ENCODE results near the gene EXOC5.
"Not testable (repeated sequence)": the region's sequence is repeated elsewhere in the genome, so short reads cannot be mapped to it uniquely, and the experiment has no call there.

Gene EXOC5

DNA sequence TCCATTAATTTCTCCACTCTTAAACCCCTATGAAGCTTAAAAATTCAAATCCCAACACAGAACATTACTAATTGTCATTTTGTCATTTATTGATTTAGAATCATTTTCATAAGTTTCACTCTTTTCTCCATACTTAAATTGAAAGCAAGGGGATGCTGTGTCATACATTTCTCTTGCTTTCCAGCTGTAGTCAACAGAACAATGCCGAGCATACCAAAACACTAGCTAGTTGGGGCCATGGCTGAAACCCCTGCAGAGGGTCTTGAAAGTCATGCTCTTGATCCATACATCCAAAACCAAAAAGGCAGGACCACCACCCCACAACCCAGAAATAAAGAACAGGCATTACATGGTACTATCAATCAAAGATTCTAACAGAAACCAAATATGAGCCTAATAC is 9.0 kb downstream of the EXOC5 start:
- no peak for DNase-seq (ENCODE audit: low read depth in 2 of 2)

DNA sequence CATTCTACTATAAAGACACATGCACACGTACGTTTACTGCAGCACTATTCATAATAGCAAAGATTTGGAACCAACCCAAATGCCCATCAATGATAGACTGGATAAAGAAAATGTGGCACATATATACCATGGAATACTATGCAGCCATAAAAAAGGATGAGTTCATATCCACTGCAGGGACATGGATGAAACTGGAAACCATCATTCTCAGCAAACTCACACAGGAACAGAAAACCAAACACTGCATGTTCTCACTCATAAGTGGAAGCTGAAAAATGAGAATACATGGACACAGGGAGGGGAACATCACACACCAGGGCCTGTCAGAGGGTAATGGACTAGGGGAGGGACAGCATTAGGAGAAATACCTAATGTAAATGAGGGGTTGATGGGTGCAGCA is 10.5 kb downstream of the EXOC5 start:
- not testable (repeated sequence) for DNase-seq (ENCODE audit: low read depth in 2 of 2)

GRCh38 chr14:57254884-57255283 is 13.8 kb downstream of the EXOC5 start:
- DNase-seq (ENCODE audit: low read depth in 2 of 2), result no peak

DNA sequence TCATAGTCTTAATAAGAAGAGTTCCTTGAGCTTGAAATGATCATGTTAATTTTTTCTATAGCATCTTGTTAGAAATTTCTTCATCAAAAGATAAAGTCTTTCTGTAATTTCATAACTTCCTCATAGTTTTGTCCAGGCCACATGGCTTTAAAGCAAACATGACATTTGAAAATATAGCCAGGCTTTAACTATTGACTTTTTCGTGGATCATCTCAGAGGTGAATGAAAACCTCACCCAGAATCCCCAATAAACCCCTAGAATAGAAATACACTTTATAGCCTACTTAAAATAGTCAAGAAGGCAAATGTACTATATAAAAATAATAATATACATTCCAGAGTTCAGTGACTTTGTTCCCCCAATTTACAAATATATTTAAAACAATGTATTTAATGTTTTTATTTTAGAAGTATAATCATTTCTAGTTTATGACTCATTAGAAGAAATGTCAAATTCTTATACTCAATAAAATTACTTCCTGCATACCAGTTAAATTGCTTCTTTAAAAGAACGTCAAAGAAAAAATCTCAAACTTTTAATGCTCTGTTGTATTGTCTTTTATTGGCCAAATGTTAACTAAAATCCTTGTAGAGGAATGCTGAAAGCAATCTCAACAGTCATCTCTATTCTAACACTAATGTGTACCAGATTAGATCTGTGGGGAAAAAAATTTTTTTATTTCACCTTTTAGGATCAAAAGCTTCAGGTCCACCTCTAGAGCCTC is 21.6 kb downstream of the EXOC5 start:
- no peak for DNase-seq (ENCODE audit: low read depth in 2 of 2)

- DNase-seq (ENCODE audit: low read depth in 2 of 2), result no peak
Observed at GRCh38 chr14:57245941-57246340, 22.8 kb downstream of the EXOC5 start.

DNA sequence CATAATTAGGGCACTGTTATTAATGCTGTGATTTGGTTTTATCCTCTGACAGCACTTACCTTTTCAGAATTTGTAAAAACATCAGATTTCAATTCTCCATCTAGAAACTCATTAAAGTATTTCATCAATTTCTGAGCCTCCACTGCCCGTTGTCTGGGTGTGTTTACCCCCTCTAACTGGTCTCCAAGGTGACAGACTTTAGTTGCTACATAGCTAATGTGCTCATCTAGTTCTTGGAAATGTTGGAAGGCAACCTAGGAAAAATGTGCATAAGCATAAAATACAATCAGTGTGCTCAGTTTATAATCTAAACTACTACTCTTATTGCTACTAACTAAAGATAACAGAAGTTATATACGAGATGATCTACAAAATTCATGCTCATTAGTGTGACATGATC is 24.6 kb downstream of the EXOC5 start:
- no peak for DNase-seq (ENCODE audit: low read depth in 2 of 2)

GRCh38 chr14:57243320-57243719 is 25.4 kb downstream of the EXOC5 start:
- no peak for DNase-seq (ENCODE audit: low read depth in 2 of 2)

- DNase-seq (ENCODE audit: low read depth in 2 of 2), result not testable (repeated sequence)
Observed at GRCh38 chr14:57240115-57240514, 28.6 kb downstream of the EXOC5 start.

GRCh38 chr14:57232006-57232405 is 36.7 kb downstream of the EXOC5 start:
- no peak for DNase-seq (ENCODE audit: low read depth in 2 of 2)

- DNase-seq (ENCODE audit: low read depth in 2 of 2), result not testable (repeated sequence)
Observed at GRCh38 chr14:57228320-57228719, 40.4 kb downstream of the EXOC5 start.

GRCh38 chr14:57227083-57227482 is 41.6 kb downstream of the EXOC5 start:
- DNase-seq (ENCODE audit: low read depth in 2 of 2), result no peak

GRCh38 chr14:57221931-57222330 is 46.8 kb downstream of the EXOC5 start:
- DNase-seq (ENCODE audit: low read depth in 2 of 2), result no peak

- no peak for DNase-seq (ENCODE audit: low read depth in 2 of 2)
Observed at GRCh38 chr14:57212919-57213318, 55.8 kb downstream of the EXOC5 start.

DNA sequence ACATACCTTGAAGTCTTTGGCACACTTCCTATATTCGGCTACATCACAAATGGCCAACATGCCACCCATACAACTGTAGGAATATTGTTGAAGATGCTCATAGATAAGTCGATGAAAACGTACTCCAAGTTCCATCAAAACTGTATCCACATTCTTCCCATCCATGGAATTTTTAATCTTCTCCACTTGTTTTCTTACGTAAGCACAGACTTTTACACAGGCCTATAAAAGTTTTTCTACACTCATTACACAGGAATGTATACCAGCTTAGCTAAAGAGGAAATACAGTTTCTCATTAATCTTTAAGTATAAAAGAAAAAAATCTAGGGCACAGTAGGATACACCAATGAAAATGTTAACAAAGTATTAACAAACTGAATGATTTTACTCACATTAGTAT is 59.1 kb downstream of the EXOC5 start:
- DNase-seq (ENCODE audit: low read depth in 2 of 2), result no peak

DNA sequence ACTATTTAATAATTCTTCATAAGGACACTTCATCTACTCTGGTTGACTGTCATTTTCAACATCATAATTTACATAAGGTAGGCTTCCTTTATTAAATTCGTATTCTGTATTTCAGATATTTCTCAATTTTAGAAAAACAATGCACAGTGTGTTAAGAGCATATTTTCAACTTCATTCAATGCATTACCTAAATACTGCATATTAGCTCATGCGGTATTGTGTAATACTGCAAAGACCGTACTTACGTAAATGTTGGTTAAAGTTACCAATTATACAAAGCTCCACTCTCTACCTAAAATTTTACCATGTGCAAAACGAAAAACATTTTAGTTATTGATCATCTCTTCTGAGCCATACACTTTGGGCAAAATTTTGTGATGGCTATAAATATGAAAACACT is 62.8 kb downstream of the EXOC5 start:
- no peak for DNase-seq (ENCODE audit: low read depth in 2 of 2)

DNA sequence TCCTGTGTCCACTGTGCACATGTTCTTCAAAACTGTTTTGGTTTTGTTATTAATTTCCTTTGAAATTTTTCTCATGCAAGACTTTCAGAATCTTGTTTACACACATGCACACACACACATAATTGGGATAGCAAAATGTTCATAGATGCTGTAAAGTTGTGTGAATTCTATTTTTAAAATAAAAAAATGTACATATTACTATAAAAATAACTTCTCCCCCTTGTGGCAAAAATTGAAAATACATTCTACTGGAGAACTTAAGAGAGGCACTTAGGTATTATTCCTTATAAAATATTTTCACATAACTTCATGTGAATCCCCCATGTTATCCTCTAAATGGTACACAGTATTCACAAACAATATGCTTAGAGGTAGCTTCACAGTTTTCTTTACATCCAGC is 66.0 kb downstream of the EXOC5 start:
- not testable (repeated sequence) for DNase-seq (ENCODE audit: low read depth in 2 of 2)

GRCh38 chr14:57199921-57200320 is 68.8 kb downstream of the EXOC5 start:
- DNase-seq (ENCODE audit: low read depth in 2 of 2), result no peak

DNA sequence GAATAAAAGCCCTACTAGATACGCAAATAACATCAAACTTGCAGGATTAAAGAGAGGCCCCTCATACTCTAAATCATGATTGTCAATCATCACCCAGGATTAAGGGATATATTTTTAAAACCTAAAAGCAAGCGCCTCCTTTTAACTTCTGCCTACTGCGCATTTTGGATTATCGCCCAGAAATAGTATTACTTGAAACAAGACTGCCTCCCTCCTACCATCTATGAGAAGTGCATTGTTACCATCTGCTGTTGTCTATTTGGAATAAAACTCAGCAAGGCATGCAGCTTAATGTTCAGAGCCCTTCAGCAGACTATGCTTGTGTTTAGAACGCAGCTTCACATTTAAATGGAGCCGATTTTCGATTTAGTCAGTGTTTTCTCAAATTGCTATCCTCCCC is 79.6 kb downstream of the EXOC5 start:
- DNase-seq (ENCODE audit: low read depth in 2 of 2), result no peak

GRCh38 chr14:57182760-57183503 is 85.8 kb downstream of the EXOC5 start:
- no peak for DNase-seq (ENCODE audit: low read depth in 2 of 2)

DNA sequence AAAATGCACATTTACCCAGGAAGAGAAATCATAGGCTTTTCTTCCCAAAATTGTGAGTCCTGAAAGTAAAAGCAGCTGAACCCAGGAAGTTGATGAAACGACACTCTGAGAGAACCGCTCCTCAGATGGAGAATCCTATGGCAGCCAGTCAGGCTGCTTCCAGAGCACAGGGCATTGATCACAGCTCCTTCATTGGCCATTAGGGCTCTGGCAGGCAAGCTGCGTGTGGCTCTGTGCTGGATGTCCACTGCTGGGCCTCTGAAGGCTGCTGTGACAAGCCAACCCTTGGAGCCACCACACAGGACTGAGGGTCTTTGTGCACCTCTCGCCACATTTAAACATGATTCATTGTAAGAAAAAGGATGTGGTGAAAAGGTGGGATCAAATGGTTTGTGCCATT is 89.4 kb downstream of the EXOC5 start:
- no peak for DNase-seq (ENCODE audit: low read depth in 2 of 2)

DNA sequence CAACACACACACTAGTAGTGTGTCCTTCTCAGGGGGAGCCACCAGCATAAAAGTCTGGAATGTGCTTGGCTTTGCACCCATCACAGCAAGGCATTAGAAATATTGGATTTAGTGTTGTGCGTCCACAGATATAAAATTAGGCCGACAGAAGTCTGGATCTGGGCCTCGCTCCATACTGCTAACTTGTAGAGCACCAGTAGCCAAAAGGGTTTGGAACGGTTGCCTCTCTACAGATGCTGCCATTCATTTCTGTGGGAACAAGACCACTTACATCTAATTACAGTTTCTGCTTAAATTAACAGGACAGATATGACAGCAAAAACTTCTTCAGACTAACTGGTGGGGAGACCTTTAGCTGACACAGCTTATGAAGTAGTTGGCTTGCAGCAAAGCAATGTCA is 94.2 kb downstream of the EXOC5 start:
- DNase-seq (ENCODE audit: low read depth in 2 of 2), result no peak

DNA sequence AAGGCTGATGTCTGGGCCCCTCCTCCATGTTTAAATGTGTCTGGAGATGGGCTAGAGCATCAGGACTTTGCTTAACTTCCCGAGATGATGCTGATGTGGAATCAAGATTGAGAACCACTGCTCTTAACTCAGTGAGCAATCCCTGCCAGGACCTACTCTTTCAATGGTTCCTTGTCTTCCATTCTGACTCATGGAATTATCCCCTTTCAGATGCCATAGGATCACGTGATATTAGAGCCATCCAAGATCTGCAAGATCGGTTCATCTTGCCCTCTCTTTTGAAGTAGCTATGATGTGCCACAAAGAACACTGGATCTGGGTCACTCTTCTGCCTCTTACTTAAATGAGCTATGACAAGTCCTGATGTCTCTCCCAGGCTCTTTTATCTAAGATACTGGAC is 96.8 kb downstream of the EXOC5 start:
- DNase-seq (ENCODE audit: low read depth in 2 of 2), result no peak

- no peak for DNase-seq (ENCODE audit: low read depth in 2 of 2)
Observed at GRCh38 chr14:57171363-57171762, 97.3 kb downstream of the EXOC5 start.

Measured in stimulated activated CD4-positive, alpha-beta T cell treated with anti-CD3 and anti-CD28 coated beads, Interleukin-15, amount 100 ng/mL, for 48 hours (primary cell).